Occipital lobe (tissue), 2 donors: Measurements from ENCODE around the gene MPRIP. TPM values are rescaled to one million over a fixed set of nuclear protein-coding genes. Genes with fewer than 3 reads are reported as not detected.
"Not testable (repeated sequence)": the region's sequence is repeated elsewhere in the genome, so short reads cannot be mapped to it uniquely, and the experiment has no call there.

Source experiments
- DNase-seq: peaks from one replicate; lab custom pipeline; 2025; lab: John Stamatoyannopoulos, UW
- total RNA-seq: library from RNA; depleted of rRNA; stranded (reverse); fragments of >200 nt; gene quantifications from one replicate; pipeline ENCODE4 v1.2.3, GENCODE V29; 2014

The MPRIP gene
- total RNA-seq, 1 donor from 2014 or later: 126 TPM

DNA sequence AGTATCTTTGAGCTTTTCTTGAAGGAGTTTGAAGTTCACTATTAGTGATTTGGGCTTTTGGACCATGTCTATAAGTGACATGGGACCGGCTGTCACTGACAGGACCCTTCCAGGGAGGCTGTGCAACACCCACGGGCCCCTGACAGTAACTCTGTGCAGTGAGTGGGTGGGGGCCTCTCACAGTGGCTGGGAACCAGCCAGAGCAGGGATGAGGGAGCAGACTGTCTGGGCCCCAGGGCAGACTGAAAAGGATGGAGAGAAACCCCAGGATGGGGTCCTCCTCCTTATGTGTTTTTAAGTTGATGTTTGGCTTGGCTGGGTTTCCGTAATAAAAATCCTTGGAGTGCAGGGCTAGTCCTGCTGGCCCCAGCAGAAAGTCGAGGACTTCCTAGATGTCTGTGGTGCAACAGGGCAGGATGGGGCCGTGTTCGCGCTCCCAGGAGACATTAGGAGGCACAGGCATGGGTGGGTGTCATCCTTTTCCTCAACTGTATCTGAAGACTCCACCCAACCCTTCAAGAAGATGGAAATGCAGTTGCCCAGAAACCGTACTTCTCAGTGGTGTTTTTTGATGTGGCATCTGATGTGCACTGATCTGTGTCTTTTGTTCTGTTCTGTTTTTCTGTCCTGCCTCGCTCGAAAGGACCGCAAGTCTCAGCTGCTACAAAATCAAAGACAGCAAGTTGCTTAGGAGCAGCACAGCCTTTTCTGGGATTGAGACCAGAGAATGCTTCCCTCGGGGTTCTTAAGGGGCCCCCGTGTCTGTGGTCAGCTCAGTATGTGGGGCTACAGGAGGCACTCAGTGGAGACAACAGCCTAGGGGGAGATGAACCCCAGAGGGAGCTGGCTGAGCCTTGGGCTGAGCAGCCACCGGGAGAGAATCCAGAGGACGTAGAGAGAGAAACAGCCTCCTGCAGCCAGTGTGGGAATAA, 139.7 kb downstream of the MPRIP start:
- no peak for DNase-seq

DNA sequence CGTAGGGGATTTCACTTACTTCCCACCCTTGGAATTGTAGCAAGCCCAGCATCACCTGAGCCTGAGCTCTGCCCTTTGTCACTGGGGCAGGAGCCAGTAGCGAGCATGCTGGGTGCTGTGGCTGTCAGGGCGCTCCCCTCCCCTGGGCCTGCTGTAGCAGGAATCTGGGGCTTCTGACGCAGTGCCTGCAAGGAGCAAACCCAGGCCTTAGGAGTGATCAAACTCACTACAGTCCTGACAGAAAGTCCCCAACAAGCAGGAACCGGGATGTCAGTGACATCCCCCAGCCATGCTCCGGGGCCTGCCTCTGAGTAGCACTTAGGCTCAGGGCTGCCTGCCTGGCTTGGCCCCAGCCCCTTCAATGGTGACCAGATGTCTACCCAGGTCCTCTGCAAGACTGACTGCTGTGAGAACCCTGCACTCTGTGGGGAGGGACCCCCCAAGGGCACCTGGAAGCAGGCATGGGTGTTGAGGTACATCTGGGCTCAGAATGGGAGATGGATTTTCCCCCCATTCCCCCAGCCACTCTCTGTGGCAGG, 140.4 kb downstream of the MPRIP start:
- DNase-seq: no peak

DNA sequence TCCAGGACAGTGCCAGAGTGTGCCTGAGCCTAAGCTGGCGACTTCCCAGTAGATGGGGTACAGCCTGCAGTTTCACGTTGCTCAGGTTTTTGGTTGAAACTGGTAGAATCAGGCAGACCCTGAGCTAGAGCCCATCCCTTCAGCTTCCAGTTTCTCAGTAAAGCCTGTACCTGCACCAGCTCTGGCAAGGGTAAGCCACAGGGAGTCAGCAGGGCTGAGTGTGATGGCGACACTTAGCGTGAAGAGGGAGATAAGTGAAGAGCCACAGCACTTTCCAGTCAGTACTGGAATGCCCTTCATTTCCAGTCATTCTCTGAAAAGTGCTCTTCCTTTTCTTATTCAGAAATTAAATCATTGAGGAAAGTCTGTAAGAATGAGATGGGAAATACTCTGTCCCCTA, 141.5 kb downstream of the MPRIP start:
- DNase-seq: no peak

DNA sequence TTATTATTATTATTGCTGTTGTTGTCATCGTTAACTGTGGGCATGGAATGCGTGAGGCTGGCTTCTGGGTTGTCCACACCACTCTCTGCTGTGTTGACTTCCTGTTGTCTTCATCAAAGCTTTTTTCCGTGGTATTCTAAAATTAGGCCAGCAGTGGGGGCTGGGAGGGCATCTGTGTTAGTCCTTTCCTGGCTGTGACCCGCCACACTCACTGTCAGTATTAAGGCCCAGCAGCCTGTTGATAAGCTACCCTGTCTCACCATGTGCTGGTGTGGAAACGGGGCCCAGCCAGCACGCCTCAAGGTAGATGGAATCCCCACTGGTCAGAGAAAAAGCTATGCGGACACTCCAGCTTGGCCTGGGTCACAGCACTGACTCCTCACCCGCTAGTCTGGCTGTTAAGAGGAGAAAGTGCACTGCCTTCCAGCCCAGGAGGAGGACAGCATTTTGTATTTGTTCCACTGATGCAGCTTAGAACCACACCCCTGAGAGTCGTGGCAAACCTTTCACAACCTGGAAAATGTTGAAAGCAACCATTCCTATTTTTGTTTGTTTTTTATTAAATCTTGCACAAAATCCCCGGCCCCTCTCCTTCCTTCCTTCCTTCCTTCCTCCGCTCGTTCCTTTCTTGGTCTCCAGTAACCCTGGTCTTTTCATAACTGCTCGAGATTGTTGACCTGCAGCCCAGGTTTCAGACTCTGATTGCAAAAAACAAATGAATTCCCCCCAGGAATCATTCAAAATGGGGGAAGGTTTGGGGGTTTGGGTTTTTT, 142.9 kb downstream of the MPRIP start:
- DNase-seq: not testable (repeated sequence)

DNA sequence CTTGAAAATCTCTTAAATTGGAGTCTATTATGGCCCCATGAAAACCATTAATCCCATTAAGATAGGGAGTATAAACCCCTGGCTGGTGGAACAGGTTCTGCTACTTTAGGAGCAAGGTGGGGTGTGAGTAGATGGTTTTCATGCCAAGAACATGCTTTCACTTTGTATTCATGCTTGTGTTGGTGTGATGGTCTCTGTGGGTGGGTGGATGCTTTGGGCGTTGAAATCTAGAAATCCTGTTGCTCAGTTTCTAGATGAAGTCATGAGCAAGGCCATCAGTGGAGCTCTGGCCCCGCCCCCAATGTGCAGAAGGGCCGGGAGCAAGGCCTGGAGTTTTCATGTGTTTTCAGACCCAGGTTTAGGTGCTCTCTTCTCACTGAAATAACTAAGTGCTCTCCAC, 143.8 kb downstream of the MPRIP start:
- DNase-seq: no peak

DNA sequence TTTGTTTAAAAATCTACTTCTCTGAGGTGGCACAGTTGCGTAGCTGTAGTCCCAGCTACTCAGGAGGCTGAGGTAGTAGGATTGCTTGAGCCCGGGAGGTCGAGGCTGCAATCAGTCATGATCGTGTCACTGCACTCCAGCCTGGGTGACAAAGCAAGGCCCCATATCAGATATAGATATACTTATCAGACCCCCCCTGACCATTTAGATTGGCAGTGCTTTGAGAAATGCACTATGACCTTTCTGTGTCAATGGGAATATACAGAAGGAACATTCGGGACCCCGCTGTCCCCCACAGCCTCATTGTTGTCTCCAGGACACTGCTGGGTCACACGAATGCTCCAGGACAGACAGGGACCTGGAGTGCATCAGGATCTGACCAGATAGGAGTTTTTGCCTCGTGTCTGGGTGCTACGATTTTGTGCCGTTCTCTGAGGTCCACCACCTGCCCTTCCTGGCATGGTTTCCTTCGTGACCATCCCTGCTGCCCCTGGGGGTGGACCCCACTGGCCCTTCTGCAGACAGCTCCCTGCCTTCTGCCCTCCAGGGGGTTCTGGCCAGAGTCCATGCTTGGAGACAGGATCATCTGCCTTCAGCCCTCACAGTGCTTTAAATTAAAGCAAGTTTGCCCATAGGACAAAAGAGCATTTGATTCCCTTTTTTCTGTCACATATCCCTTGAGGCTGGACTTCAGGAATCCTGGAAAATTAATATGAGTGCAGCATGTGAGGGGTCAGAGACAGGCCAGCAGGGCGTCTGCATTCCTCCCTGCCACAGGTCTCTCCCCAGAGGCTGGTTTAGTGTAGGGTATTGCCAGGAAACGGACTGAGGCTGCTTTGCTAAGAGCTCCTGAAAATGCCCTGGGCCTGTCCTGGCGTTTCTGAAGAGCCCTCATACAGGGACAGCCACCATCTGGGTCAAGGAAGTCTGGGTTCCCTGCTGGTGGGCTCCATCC, 144.6 kb downstream of the MPRIP start:
- no peak for DNase-seq

DNA sequence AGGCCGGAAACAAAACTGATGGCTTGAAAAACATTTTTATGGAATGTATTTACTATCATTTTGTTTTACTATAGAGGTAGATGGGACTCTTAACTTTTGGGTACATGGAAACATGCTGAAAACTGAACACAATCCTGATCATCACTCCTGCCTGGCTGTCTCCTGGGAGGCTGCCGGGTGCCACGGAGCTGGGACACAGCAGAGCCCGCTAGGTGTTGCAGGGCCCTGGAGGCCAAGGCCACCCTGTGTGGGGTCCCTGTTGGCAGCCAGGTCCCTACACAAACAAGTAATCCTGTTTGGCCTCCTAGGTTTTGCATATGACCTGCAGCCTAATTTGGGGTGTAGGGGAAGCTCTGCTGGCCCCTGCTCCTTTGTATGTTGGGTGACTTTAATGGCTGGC, 146.3 kb downstream of the MPRIP start:
- no peak for DNase-seq

DNA sequence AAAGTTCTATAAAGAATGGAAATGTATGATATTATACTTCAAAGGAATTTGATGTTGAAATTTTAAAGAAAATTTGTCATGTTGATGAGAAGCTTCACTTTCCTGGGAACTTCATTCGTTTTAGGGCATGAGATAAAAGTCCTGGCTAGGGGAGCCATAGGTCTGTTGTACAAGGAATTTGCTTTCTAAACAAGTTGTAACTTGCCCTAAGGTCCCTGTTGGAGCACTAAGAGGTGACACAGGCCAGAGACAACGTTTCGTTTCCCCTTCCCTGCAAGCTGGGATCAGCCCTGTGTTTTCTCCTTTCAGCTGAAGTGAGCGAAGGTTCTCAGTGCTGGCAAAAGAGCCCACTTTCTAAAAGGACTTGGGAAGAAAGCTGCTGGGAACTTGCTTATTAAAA, 147.3 kb downstream of the MPRIP start:
- no peak for DNase-seq

DNA sequence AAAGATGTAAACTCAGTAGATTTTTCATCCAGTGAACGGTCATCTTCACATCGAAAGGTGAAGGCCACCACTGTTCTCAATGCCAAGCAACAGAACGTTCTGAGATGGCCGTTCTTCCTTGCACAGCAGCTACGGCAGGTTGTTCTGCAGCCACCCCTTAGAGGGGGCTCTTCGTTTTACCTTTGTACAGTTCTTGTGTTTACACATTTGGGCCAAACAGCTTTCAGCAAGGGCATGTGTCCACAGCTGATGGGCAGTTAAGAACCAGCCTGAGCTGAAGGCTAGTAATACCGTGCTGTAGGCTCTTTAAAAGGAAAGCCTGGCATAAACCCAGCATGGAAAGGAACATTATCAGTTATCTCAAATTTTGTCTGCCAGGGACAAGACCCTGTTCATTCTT, 147.9 kb downstream of the MPRIP start:
- DNase-seq: no peak

DNA sequence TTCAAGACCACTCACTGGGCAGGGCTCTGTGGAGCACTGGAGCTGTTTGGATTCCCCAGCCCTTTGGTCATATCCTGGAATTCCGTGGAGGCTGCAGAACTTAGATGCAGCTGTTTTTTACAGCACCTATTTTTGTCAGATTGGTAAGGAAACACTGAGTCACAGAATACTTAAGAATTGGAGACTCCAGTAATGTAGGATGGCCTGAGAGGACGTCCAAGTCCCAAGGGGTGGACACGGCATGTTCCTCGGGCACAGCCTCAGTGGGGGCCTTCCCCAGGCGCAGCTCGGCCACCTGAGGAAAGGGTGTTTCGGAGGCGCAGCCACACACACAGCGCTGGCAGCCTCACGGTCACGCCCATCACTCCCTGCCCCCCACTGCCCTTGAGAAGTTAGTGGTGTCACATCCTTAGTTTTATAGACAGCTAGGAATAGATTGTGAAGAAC, 149.1 kb downstream of the MPRIP start:
- no peak for DNase-seq

DNA sequence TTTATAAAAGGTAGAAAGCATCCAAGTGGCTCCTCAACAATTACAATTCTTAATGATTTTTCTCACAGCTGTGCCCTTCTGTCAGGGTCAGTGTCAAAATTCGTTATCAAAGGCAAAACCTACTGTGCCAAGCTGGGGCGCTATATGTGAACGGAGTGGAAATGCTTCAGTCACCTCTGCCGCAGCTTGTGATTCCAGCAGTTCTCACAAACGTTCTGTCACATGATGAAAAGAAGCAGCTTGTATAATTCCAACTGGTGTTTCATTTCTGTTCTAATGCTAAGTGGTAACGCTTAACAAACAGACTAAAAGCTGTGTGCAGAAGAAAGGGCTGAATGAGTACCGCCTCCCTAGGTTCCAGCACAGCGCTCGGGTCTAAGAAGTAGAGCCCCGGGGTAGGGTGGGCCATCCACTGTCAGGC, 149.7 kb downstream of the MPRIP start:
- no peak for DNase-seq

DNA sequence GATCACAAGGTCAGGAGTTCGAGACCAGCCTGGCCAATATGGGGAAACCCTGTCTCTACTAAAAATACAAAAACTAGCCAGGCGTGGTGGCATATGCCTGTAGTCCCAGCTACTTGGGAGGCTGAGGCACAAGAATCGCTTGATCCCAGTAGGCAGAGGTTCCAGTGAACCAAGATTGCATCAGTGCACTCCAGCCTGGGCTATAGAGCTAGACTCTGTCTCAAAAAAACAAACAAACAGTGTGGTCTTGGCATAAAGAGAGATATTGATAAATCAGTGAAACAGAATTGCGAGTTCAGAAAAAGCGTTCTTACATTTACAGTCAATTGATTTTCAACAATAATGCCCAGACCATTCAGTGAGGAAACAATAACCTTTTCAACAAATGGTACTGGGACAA, 153.2 kb downstream of the MPRIP start:
- DNase-seq: not testable (repeated sequence)

DNA sequence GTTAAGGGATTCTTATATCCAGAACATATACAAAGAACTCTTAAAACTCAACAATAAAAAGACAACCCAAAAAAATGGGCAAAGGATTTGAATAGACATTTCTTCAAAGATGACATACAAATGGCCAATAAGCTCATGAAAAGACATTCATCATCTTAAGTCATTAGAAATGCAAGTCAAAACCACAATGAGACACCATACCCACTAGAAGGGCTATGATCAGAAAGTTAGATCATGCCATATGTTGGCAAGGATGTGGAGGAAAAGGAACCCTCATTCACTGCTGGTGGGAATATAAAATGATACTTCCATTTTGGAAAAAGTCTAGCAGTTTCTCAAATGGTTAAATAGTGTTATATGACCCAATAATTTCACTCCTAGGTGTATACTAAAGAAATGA, 154.5 kb downstream of the MPRIP start:
- no peak for DNase-seq

DNA sequence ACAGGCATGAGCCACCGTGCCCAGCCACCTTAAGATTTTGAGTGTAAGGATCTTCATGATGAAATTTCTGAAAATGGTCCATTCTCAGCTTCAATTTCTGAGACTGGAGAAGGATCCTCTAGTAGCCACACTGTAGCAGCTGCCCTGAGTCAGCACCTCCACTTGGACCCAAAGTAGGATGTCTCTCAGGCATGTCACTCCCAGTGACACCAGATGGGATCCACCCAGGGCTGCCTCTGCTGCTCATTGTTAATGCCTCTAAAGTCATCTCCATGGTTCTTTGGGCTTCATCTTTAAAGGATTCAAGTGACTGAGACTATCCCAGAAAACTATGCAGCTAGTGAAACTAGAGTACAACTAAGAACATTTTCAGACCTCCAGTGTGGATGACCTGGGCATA, 156.0 kb downstream of the MPRIP start:
- no peak for DNase-seq

DNA sequence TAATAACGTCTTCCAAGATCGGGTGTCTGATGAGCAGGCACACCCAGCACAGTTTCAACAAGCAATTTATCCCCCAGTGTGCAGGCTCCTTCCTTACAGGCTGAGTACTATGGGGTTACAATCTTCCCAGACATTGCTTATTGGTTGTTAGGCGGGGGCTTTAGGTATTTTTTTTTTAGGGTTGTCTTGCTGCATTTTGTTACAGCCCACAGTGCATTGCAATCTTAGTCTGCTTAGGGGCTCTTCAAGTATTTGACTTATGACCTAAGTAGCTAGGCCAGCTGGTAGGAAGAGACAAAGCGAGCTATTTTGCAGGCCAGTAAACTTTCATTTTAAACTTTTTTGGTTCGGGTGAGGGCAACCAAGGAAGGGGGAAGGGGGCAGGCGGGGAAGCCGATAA, 158.1 kb downstream of the MPRIP start:
- DNase-seq: no peak

DNA sequence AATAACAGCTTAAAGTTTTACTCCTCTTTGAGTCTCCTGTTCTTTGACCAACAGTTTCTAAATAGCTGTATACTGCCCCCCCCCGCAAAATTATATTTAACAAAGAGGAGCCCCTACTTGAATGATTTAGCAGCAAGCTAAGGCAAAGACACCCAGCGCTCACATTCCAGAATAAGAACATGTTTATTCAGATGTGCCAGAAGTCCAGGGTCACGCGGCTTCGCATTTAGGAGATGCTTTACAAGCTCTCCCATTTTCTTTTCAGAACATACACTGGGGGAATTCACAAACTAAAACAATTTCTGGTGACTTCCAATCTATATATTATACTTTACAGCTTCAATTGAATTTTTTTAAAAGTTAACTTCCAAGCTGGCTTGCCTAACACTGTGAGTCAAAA, 158.6 kb downstream of the MPRIP start:
- DNase-seq: no peak

DNA sequence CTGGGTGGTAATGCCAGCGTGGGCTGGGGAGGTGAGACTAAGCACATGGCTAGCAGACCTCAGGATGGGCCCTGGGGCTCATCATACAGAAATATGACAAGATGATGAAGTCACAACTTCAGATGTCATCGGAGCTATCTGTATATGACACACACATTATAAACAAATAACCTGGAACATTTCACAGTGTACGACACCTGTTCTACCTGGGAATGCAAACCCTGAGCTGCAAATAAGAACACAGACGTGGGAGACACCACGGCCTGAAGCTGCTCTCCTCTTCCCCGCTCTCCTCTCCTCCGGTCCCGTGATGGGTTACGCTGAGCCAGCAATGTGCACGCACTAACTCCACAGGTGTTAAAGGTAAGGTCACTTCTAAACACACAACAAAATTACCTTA, 159.0 kb downstream of the MPRIP start:
- no peak for DNase-seq

DNA sequence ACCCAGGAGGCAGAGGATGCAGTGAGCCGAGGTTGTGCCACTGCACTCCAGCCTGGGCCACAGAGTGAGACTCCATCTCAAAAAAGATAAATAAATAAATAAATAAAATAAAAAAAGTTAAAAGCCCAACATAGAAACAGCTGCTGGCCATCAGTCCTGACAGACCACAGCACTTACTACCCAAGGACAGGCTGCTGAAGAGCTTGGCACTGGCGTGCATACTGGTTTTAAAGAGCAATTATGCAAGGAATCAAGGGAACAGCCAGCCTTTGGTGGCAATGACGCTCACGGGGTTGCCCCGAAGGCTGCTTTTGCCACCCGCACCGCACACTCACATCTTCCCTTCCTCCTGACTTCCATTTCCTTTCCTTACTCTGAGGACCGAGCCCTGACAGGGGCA, 159.7 kb downstream of the MPRIP start:
- no peak for DNase-seq

DNA sequence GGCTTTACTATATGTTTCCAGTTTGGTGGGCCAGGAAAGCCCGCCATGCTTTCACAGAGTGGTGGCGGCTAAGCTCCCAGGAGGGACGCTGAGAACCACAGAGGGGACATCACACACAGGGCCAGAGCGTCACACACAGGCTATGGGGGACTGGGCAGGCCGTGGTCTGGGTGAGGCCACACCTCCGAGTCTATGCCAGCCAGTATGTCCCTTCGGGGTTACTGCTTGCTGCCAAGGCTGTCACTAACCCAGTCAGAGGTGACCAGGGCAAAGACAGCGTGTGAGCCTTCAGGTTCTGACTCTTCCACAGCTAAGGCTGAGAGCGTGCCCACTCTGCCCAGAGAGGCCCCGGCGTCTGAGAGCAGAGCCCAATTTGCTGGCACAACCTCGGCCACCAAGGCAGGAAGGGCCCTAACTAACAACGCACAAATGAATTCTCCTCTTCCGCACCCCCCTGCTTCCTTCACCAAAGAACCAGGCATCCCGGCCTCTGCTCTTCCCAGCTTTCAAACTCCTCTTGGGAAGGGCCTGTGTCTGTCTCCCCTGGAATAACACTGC, 161.0 kb downstream of the MPRIP start:
- DNase-seq: no peak

DNA sequence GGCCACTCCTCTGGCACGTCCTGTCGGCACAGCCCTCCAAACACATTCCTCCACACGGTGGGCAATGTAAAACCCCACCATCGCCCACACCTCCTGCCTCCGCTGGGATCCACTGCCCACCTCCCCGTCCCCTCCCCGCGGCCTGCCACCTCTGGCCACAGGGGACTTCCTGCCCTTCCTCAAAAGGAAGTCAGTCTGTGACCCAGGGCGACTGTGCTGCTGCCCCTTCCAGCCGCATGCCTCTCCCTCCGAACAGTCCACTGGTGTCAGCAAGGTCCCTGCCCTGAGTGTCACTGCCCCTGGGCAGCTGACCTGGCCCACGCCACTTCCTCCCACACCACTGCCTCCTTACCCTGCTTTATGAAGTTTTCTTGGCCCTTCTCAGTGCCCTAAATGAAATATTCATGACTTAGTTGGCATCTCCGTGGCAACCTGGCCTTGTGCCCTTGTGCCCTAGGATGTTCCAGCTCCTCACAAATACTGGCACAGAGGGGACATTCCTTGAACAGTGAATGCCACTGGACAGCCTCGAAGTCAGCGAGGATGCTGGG, 161.9 kb downstream of the MPRIP start:
- DNase-seq: peak; percentile 35
